ENCODE results near the gene CLEC12A.
"Not testable (repeated sequence)": the region's sequence is repeated elsewhere in the genome, so short reads cannot be mapped to it uniquely, and the experiment has no call there.

Gene CLEC12A

GRCh38 chr12:9969673-9970072, 1.5 kb upstream of the CLEC12A start:
- no peak for DNase-seq (ENCODE audit: low read depth in 1 of 2, low spot score in 1 of 2)

DNA sequence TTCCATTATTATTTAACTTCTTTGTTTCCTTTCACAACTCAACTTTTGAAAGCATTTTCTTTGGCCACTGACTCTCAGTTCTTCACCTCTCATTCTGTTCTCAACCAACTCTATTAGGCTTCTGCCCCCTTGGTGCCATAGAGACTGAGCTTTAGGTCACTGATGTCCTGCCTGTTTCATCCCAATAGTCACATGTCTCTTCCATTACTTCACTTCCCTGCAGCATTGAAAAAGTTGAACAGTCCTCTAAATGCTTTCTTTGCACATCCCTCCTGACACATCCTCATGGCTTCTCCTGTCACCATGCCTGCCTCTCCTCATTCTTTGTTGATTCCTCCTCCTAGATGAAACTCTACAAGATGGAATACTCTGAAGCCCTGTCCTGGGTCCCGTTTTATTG, 2.7 kb downstream of the CLEC12A start:
- no peak for DNase-seq (ENCODE audit: low read depth in 1 of 2, low spot score in 1 of 2)

- DNase-seq (ENCODE audit: low read depth in 1 of 2, low spot score in 1 of 2), result not testable (repeated sequence)
Measured at GRCh38 chr12:9974731-9975130, 3.5 kb downstream of the CLEC12A start.

- DNase-seq (ENCODE audit: low read depth in 1 of 2, low spot score in 1 of 2), result no peak
Measured at GRCh38 chr12:9975614-9976013, 4.4 kb downstream of the CLEC12A start.

DNA sequence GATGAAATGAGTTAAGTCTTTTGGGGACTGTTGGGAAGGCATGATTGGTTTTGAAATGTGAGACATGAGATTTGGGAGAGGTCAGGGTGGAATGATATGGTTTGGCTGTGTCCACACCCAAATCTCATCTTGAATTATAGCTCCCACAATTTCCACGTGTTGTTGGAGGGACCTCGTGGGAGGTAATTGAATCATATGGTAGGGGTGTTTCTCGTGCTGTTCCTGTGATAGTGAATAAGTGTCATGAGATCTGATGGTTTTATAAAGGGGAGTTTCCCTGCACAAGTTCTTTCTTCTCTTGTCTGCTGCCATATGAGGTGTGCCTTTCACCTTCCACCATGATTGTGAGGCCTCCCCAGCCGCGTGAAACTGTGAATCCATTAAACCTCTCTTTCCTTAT, 5.4 kb downstream of the CLEC12A start:
- DNase-seq (ENCODE audit: low read depth in 1 of 2, low spot score in 1 of 2), result not testable (repeated sequence)

- DNase-seq (ENCODE audit: low read depth in 1 of 2, low spot score in 1 of 2), result no peak
Measured at GRCh38 chr12:9977916-9978315, 6.7 kb downstream of the CLEC12A start.

- DNase-seq (ENCODE audit: low read depth in 1 of 2, low spot score in 1 of 2), result no peak
Measured at GRCh38 chr12:9980126-9980525, 8.9 kb downstream of the CLEC12A start.

DNA sequence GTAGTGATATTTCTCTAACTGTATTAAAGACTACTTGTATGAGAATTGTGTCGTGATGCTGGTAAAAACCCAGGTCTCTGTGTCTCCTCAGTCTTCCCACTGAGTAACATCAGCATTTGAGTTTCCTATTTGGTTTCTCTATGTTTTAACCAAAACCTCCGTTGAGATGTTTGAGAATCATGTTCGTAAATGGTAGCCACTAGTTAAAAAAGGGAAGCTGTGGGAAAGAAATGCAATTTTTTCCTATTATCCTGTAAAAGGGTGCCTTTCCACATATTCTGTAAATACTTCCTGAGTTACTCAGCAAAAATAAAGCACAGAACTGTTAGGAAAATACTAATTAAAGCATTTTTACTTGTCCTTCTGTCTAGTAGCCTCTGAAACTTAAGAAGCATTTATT, 20.7 kb downstream of the CLEC12A start:
- no peak for DNase-seq (ENCODE audit: low read depth in 1 of 2, low spot score in 1 of 2)

DNA sequence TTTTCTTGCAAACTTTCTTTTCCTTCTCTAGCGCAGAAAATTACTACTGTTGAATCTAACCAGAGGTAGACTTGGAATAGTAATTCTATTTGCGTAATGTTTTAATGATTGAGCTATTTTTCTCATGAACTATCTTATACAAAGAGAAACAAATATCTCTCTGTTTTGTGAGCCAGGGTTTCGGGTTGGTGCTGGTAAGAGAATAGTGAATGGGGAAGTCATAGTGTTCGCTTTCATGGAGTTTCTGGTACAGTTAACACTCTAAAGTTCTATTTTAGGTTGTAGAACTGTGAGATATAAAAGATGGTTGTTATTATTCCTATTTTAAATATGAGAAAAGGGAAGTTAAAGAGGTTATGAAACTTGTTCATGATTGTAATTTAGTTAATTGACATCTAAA, 21.1 kb downstream of the CLEC12A start:
- no peak for DNase-seq (ENCODE audit: low read depth in 1 of 2, low spot score in 1 of 2)

GRCh38 chr12:9999016-9999415, 27.8 kb downstream of the CLEC12A start, which contains the start of gene CLEC1B:
CLEC1B (minus strand) TSS chr12:9999121; CDS start chr12:9999100, 21 bp downstream.
- DNase-seq (ENCODE audit: low read depth in 1 of 2, low spot score in 1 of 2), result no peak

- no peak for DNase-seq (ENCODE audit: low read depth in 1 of 2, low spot score in 1 of 2)
Measured at GRCh38 chr12:10001171-10001776, 30.1 kb downstream of the CLEC12A start.

DNA sequence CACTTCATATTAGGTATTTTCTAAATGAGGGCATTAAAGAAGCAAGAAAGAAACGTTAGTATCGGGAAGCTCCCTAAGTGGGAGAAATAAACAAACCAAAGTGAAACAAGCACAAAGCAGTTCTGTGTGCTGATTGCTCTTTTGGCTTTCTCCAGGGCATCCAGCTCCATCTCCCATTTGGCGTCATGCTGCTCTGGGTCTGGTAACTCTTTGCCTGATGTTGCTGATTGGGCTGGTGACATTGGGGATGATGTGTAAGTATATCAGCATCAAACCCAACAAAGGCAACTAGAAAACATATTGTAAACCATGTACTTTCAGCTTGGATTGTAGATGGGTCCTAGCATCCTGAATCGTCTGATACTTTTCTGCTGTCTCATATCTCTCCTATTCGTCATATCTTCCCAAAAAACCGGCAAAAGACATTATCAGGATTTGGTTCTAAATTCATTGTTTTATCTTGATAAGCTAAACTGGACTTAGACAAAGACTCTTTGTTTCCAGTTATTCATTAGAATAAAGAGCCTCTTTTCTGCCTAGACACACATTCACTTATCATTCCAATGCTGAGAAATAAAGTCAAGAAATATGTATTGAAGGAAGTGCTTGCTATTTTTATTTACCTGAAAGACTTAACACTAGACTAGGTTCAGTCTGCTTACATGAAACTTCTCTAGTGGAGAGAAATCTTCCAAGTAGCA, 41.6 kb downstream of the CLEC12A start:
- no peak for DNase-seq (ENCODE audit: low read depth in 1 of 2, low spot score in 1 of 2)

GRCh38 chr12:10015450-10015849, 44.2 kb downstream of the CLEC12A start:
- no peak for DNase-seq (ENCODE audit: low read depth in 1 of 2, low spot score in 1 of 2)

DNA sequence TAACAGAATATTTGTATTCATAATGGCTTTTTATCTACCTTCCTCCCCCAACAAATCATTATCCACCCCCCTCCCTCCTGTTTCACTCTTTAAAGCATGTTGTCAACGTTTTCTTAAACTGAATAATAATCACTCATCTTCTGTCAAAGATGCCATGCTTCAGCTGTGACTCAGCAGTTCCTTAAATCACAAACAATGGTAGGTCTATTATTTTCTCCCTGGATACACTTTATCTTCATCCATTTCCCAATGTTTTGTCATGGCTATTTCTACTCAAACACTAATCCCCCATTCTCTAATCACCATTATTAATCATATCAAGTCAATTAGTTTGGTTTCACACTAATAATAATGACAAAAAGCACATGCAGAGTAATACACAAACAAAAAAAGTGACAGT, 45.7 kb downstream of the CLEC12A start:
- DNase-seq (ENCODE audit: low read depth in 1 of 2, low spot score in 1 of 2), result no peak

DNA sequence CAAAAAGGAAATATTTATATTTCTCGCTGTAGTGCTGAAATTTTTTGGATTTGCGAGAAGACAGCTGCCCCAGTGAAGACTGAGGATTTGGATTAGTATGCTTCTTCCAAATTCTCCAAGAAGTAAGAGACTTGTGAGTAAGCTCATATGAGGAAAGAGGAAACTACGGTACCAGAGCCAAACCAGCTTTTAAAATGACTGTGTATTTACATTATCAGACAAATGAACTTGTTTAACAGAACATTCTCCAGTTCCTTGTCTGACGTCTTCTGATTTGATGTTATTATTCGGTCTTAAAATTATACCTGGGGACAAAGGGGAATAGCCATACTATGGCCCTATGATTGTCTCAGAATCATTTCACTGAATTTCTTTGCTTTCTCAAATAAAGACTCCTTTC, 47.2 kb downstream of the CLEC12A start:
- DNase-seq (ENCODE audit: low read depth in 1 of 2, low spot score in 1 of 2), result no peak

DNA sequence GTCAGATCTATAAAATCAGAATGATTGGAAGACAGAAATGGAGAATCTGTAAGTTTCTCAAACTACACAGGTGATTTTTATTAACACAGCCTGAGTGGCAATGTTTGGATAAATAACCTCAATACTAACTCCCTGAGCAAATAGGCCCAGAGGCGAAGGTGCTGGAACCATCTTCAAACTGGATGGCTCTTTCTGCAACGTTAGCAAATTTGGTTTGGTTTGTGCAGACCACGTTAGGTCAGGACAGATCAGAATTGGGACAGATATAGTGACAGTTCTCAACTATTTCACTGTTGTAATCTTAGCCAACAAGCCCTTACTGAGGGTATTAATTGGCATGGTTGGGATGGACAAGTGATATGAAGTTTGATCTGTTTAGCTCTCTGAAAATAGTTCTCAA, 50.1 kb downstream of the CLEC12A start:
- no peak for DNase-seq (ENCODE audit: low read depth in 1 of 2, low spot score in 1 of 2)

DNA sequence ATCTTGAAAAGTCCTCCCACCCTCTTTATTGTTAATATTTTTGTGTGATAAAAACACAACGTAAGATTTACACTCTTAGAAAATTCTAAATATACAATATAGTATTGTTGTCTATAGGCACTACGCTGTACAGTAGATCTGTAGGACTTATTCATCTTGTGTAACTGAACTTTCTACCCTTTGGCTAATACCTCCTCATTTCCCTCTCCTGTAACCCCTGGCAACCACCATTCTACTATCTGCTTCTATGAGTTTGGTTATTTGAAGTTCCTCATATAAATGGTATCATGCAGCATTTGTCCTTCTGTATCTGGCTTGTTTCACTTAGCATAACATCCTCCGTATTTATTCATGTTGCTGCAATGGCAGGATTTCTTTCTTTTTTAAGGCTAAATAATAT, 54.0 kb downstream of the CLEC12A start:
- no peak for DNase-seq (ENCODE audit: low read depth in 1 of 2, low spot score in 1 of 2)

DNA sequence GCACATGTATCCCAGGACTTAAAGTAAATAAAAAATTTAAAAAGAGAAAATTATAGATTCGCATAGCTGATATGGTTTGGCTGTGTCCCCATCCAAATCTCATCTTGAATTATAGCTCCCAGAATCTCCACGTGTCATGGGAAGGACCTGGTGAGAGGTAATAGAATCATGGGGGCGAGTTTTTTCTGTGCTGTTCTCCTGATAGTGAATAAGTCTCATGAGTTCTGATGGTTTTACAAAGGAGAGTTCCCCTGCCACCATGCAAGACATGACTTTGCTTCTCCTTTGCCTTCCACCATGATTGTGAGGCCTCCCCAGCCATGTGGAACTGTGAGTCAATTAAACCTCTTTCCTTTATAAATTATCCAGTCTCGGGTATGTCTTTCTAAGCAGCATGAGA, 55.5 kb downstream of the CLEC12A start:
- not testable (repeated sequence) for DNase-seq (ENCODE audit: low read depth in 1 of 2, low spot score in 1 of 2)

DNA sequence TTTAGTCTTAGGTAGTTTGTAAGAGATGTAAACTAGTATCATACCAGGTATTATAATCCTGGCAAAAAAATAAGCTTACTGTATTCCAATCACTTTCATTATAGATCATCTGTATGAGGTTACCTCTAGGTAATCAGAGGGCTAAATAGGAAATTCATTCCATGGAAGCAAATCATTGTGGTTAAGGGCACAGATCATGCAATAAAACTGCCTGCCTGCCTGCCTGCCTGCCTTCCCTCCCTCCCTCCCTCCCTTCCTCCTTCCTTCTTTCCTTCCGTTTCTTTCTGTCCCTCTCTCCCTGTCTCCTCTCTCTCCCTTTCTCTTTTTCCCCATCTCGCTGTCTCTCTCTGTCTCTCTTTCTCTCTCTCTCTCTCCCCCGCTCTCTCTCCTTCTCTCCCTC, 56.1 kb downstream of the CLEC12A start:
- DNase-seq (ENCODE audit: low read depth in 1 of 2, low spot score in 1 of 2), result no peak

GRCh38 chr12:10027721-10028120, 56.5 kb downstream of the CLEC12A start:
- no peak for DNase-seq (ENCODE audit: low read depth in 1 of 2, low spot score in 1 of 2)

- no peak for DNase-seq (ENCODE audit: low read depth in 1 of 2, low spot score in 1 of 2)
Measured at GRCh38 chr12:10030446-10030845, 59.2 kb downstream of the CLEC12A start, which contains the start of gene CLEC9A. CLEC9A (plus strand) TSS chr12:10030682; CDS start chr12:10052688, 22,006 bp downstream.

- DNase-seq (ENCODE audit: low read depth in 1 of 2, low spot score in 1 of 2), result no peak
Measured at GRCh38 chr12:10031321-10031720, 60.1 kb downstream of the CLEC12A start.

GRCh38 chr12:10031771-10032175, 60.6 kb downstream of the CLEC12A start:
- no peak for DNase-seq (ENCODE audit: low read depth in 1 of 2, low spot score in 1 of 2)
